ENCODE results near the gene TRPM1. TPM values are rescaled to one million over a fixed set of nuclear protein-coding genes. Genes with fewer than 3 reads are reported as not detected.

The TRPM1 gene
- total RNA-seq, 1 donor from 2014 or later, result not detected

GRCh38 chr15:31074321-31074720 is 27.2 kb downstream of the TRPM1 start:
- no peak for TF ChIP-seq CTCF (IDR thresholded peaks at IDR 0.05; ENCODE audit: insufficient read depth, low read length, poor library complexity, severe bottlenecking)
- no peak overlapping the region for H3K4me3 ChIP-seq (ENCODE audit: low read depth, low read length)
- no peaks in the 10 kb centered on the region for H3K27me3 ChIP-seq (ENCODE audit: control insufficient read depth, insufficient read depth, low read length)
- H3K36me3 ChIP-seq (ENCODE audit: control insufficient read depth, insufficient read depth, low read length), result no peaks in the 10 kb centered on the region
- no peak for DNase-seq (ENCODE audit: low read depth)

GRCh38 chr15:31070867-31071266 is 30.7 kb downstream of the TRPM1 start:
- H3K36me3 ChIP-seq (ENCODE audit: control insufficient read depth, insufficient read depth, low read length), result no peaks in the 10 kb centered on the region
- no peak for TF ChIP-seq CTCF (IDR thresholded peaks at IDR 0.05; ENCODE audit: insufficient read depth, low read length, poor library complexity, severe bottlenecking)
- peaks cover under 1% of the 10 kb centered on the region for H3K27me3 ChIP-seq (ENCODE audit: control insufficient read depth, insufficient read depth, low read length)
- H3K4me3 ChIP-seq (ENCODE audit: low read depth, low read length), result no peak overlapping the region
- DNase-seq (ENCODE audit: low read depth), result no peak

- TF ChIP-seq CTCF (IDR thresholded peaks at IDR 0.05; ENCODE audit: insufficient read depth, low read length, poor library complexity, severe bottlenecking), result no peak
- no peak for DNase-seq (ENCODE audit: low read depth)
- no peak overlapping the region for H3K4me3 ChIP-seq (ENCODE audit: low read depth, low read length)
- no peaks in the 10 kb centered on the region for H3K36me3 ChIP-seq (ENCODE audit: control insufficient read depth, insufficient read depth, low read length)
- peaks cover 2% of the 10 kb centered on the region for H3K27me3 ChIP-seq (ENCODE audit: control insufficient read depth, insufficient read depth, low read length)
Measured at GRCh38 chr15:31069360-31070000, 32.0 kb downstream of the TRPM1 start.

GRCh38 chr15:31067890-31068603 is 33.5 kb downstream of the TRPM1 start:
- no peak for DNase-seq (ENCODE audit: low read depth)
- peaks cover 2% of the 10 kb centered on the region for H3K27me3 ChIP-seq (ENCODE audit: control insufficient read depth, insufficient read depth, low read length)
- H3K36me3 ChIP-seq (ENCODE audit: control insufficient read depth, insufficient read depth, low read length), result no peaks in the 10 kb centered on the region
- no peak overlapping the region for H3K4me3 ChIP-seq (ENCODE audit: low read depth, low read length)
- no peak for TF ChIP-seq CTCF (IDR thresholded peaks at IDR 0.05; ENCODE audit: insufficient read depth, low read length, poor library complexity, severe bottlenecking)

- no peak for TF ChIP-seq CTCF (IDR thresholded peaks at IDR 0.05; ENCODE audit: insufficient read depth, low read length, poor library complexity, severe bottlenecking)
- H3K36me3 ChIP-seq (ENCODE audit: control insufficient read depth, insufficient read depth, low read length), result no peaks in the 10 kb centered on the region
- peaks cover 2% of the 10 kb centered on the region for H3K27me3 ChIP-seq (ENCODE audit: control insufficient read depth, insufficient read depth, low read length)
- H3K4me3 ChIP-seq (ENCODE audit: low read depth, low read length), result no peak overlapping the region
- DNase-seq (ENCODE audit: low read depth), result no peak
Measured at GRCh38 chr15:31065824-31066223, 35.7 kb downstream of the TRPM1 start.

Measured in kidney epithelial cell (primary cell).